HEK293 (cell line): Measurements from ENCODE around the gene LCN6.

Experiments
- CTCF ChIA-PET: fragments of 350-600 bp; formaldehyde crosslinking; extraction: SDS; loops from one replicate; lab custom pipeline; 2021; ENCODE audit warnings: antibody characterized with exemption; lab: Yijun Ruan, JAX
- POLR2A ChIA-PET: fragments of 300-600 bp; formaldehyde crosslinking; extraction: SDS; loops from one replicate; lab custom pipeline; 2020; ENCODE audit warnings: antibody characterized with exemption, inconsistent platforms; lab: Yijun Ruan, JAX
- H3K27ac ChIP-seq: fragments of 200-500 bp; sonication (Bioruptor generic); 2 replicates; pipeline ENCODE4 v1.5.1; 2014; ENCODE audit warnings: low read depth, low read length, control low read depth, inconsistent platforms; ENCODE audit errors: extremely low read depth
- H3K36me3 ChIP-seq, 2 experiments: fragments of 200-500 bp in 1 of 2; sonication (Bioruptor generic) in 1 of 2; 1 replicate in 1 of 2; 2 replicates in 1 of 2; pipeline ENCODE4 v1.5.1; 2014 to 2017; ENCODE audit warnings: inconsistent platforms in 2 of 2, low read length in 2 of 2; ENCODE audit not compliant: control insufficient read depth in 2 of 2, insufficient read depth in 1 of 2
- H3K4me1 ChIP-seq: fragments of 200-500 bp; sonication (Bioruptor generic); 2 replicates; pipeline ENCODE4 v1.5.1; 2014; ENCODE audit warnings: mild to moderate bottlenecking, low read length, inconsistent platforms; ENCODE audit not compliant: control insufficient read depth, insufficient read depth
- H3K4me3 ChIP-seq: 2 replicates; pipeline ENCODE4 v1.5.1; 2011; ENCODE audit warnings: low read depth, mild to moderate bottlenecking, control low read depth, low read length, moderate library complexity
- H3K9me3 ChIP-seq: fragments of 200-500 bp; sonication (Bioruptor generic); 2 replicates; pipeline ENCODE4 v1.5.1; 2014; ENCODE audit warnings: low read depth, low read length, inconsistent platforms; ENCODE audit not compliant: control insufficient read depth, insufficient read depth
- EGR2 ChIP-seq: fragments of 450-650 bp; formaldehyde crosslinking; IDR thresholded peaks from 2 replicates; pipeline ENCODE4 v1.5.1; 2016; ENCODE audit warnings: low read depth, missing biosample characterization, missing genetic modification characterization
- GLIS1 ChIP-seq: fragments of 450-650 bp; formaldehyde crosslinking; IDR thresholded peaks from 2 replicates; pipeline ENCODE4 v1.5.1; 2016; ENCODE audit warnings: missing biosample characterization, missing genetic modification characterization
- KLF1 ChIP-seq: fragments of 450-650 bp; formaldehyde crosslinking; IDR thresholded peaks from 2 replicates; pipeline ENCODE4 v1.5.1; 2016; ENCODE audit warnings: missing biosample characterization, missing genetic modification characterization
- KLF10 ChIP-seq: fragments of 450-650 bp; IDR thresholded peaks from 2 replicates; pipeline ENCODE4 v1.5.1; 2018; ENCODE audit warnings: missing biosample characterization, mild to moderate bottlenecking, missing genetic modification characterization
- KLF9 ChIP-seq: fragments of 450-650 bp; formaldehyde crosslinking; IDR thresholded peaks from 2 replicates; pipeline ENCODE4 v1.5.1; 2016; ENCODE audit warnings: missing biosample characterization, missing genetic modification characterization, low read depth
- MEIS1 ChIP-seq: sonication (generic); formaldehyde crosslinking; IDR thresholded peaks from 2 replicates; pipeline ENCODE4 v1.8.1; 2022; ENCODE audit warnings: missing genetic modification reagents, mild to moderate bottlenecking, borderline replicate concordance
- PRDM2 ChIP-seq: fragments of 450-650 bp; formaldehyde crosslinking; IDR thresholded peaks from 2 replicates; pipeline ENCODE4 v1.5.1; 2016; ENCODE audit warnings: missing biosample characterization, missing genetic modification characterization, borderline replicate concordance
- SP2 ChIP-seq: fragments of 450-650 bp; formaldehyde crosslinking; IDR thresholded peaks from 2 replicates; pipeline ENCODE4 v1.5.1; 2016; ENCODE audit warnings: missing biosample characterization, missing genetic modification characterization
- TRIM28 ChIP-seq: IDR thresholded peaks from 2 replicates; pipeline ENCODE4 v1.6.1; 2011; ENCODE audit warnings: low read length, control low read depth, borderline replicate concordance
- ZBTB1 ChIP-seq: fragments of 450-650 bp; formaldehyde crosslinking; IDR thresholded peaks from 2 replicates; pipeline ENCODE4 v1.5.1; 2016; ENCODE audit warnings: missing biosample characterization, missing genetic modification characterization
- ZBTB17 ChIP-seq: fragments of 450-650 bp; formaldehyde crosslinking; IDR thresholded peaks from 2 replicates; pipeline ENCODE4 v1.5.1; 2016; ENCODE audit warnings: missing biosample characterization, missing genetic modification characterization
- ZBTB21 ChIP-seq: fragments of 450-650 bp; formaldehyde crosslinking; IDR thresholded peaks from 2 replicates; pipeline ENCODE4 v1.5.1; 2017; ENCODE audit warnings: missing biosample characterization, missing genetic modification characterization
- ZFHX2 ChIP-seq: fragments of 450-650 bp; formaldehyde crosslinking; conservative IDR thresholded peaks from 2 replicates; pipeline ENCODE4 v1.5.1; 2016; ENCODE audit warnings: missing biosample characterization, missing genetic modification characterization
- ZFP3 ChIP-seq: fragments of 450-650 bp; formaldehyde crosslinking; IDR thresholded peaks from 2 replicates; pipeline ENCODE4 v1.5.1; 2016; ENCODE audit warnings: low read depth, missing biosample characterization, missing genetic modification characterization
- ZNF112 ChIP-seq: fragments of 450-650 bp; formaldehyde crosslinking; IDR thresholded peaks from 2 replicates; pipeline ENCODE4 v1.5.0; 2017; ENCODE audit warnings: missing biosample characterization, missing genetic modification characterization
- ZNF146 ChIP-seq: fragments of 450-650 bp; formaldehyde crosslinking; IDR thresholded peaks from 2 replicates; pipeline ENCODE4 v1.5.1; 2016; ENCODE audit warnings: missing biosample characterization, missing genetic modification characterization
- ZNF155 ChIP-seq: fragments of 450-650 bp; formaldehyde crosslinking; IDR thresholded peaks from 2 replicates; pipeline ENCODE4 v1.5.1; 2016; ENCODE audit warnings: missing biosample characterization, missing genetic modification characterization
- ZNF175 ChIP-seq: fragments of 450-650 bp; formaldehyde crosslinking; IDR thresholded peaks from 2 replicates; pipeline ENCODE4 v1.5.1; 2016; ENCODE audit warnings: missing biosample characterization, missing genetic modification characterization
- ZNF184 ChIP-seq: fragments of 450-650 bp; IDR thresholded peaks from 2 replicates; pipeline ENCODE4 v1.5.1; 2018; ENCODE audit warnings: missing biosample characterization, mild to moderate bottlenecking, missing genetic modification characterization
- ZNF19 ChIP-seq: fragments of 450-650 bp; formaldehyde crosslinking; IDR thresholded peaks from 2 replicates; pipeline ENCODE4; 2016; ENCODE audit warnings: missing biosample characterization, missing genetic modification characterization, low read depth
- ZNF514 ChIP-seq: fragments of 450-650 bp; formaldehyde crosslinking; IDR thresholded peaks from 2 replicates; pipeline ENCODE4 v1.5.1; 2016; ENCODE audit warnings: missing biosample characterization, missing genetic modification characterization
- ZNF571 ChIP-seq: fragments of 450-650 bp; formaldehyde crosslinking; IDR thresholded peaks from 2 replicates; pipeline ENCODE4 v1.5.0; 2017; ENCODE audit warnings: missing biosample characterization, missing genetic modification characterization
- ZNF701 ChIP-seq: fragments of 450-650 bp; formaldehyde crosslinking; IDR thresholded peaks from 2 replicates; pipeline ENCODE4 v1.5.1; 2016; ENCODE audit warnings: missing biosample characterization, missing genetic modification characterization
- TF ChIP-seq, protein P1 (sequence below): fragments of 450-650 bp; formaldehyde crosslinking; IDR thresholded peaks from 2 replicates; pipeline ENCODE4 v1.5.1; 2016; ENCODE audit warnings: missing biosample characterization, missing genetic modification characterization

The LCN6 gene

DNA sequence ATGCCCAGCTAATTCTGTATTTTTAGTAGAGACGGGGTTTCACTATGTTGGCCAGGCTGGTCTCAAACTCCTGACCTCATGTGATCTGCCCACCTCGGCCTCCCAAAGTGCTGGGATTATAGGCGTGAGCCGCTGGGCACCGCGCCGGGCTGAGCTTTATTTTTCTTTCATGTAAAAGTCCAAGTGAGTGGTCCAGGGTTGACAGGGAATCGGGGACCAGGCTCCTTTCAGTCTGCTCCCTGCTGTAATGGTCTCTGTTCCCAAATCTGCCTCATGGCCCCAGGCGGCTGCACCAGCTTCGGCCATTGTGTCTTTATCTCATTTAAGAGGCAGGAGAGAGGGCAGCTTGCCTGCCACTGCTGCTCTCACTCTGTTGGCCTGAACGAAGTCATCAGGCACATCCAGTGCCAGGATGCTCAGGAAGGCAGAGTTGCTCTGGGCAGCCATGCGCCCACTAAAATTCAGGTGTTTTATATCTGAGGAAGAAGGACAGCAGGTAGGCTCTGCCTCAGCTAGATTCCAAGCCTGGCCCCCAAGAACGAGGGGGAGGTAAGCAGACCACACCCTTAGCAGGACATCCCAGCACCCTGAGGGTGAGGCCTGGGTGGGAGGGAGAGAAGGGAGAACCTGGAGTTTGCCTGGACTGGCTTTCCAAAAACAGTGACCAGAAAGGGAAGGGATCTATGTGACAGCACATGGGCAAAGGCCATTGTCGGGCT is 46.1 kb upstream of the LCN6 start:
- H3K36me3 ChIP-seq = peaks cover 0 to 21% of the 10 kb centered on the region in 2 experiments; a peak in 1 of 3 replicates
- peaks cover 10% of the 10 kb centered on the region for H3K4me1 ChIP-seq
- no peak overlapping the region for H3K4me3 ChIP-seq
- H3K27ac ChIP-seq = no peak overlapping the region
- CTCF ChIA-PET = interaction anchor here (0.6 to 3.0 kb wide), 10 partner anchors 9 to 240 kb away, joined by 3 to 16 read pairs (median 4); partner anchors contain the start of gene AJM1
- no peaks in the 10 kb centered on the region for H3K9me3 ChIP-seq
- TF ChIP-seq ZNF184 (tag by site-specific recombination) = no peak
- TF ChIP-seq PRDM2 (tag by site-specific recombination) = no peak
- TF ChIP-seq ZNF146 (tag by site-specific recombination) = no peak
- no peak for TF ChIP-seq ZNF155 (tag by site-specific recombination)
- no peak for TF ChIP-seq ZNF112 (tag by site-specific recombination)
- TF ChIP-seq ZBTB21 (tag by site-specific recombination) = no peak
- TF ChIP-seq ZNF571 = no peak
- no peak for TF ChIP-seq ZNF701 (tag by site-specific recombination)
- no peak for TF ChIP-seq ZBTB17 (tag by site-specific recombination)
- TF ChIP-seq TRIM28 = no peak
- TF ChIP-seq GLIS1 (tag by site-specific recombination) = no peak
- no peak for TF ChIP-seq ZBTB1 (tag by site-specific recombination)
- no peak for TF ChIP-seq ZNF514
- TF ChIP-seq, all 188 proteins: peak for 0
- POLR2A ChIA-PET = interaction anchor here (0.8 to 2.6 kb wide), 5 partner anchors 12 to 240 kb away, joined by 3 to 6 read pairs (median 4); partner anchors contain the start of genes RABL6 and TRAF2

GRCh38 chr9:136793086-136793946 is 45.0 kb upstream of the LCN6 start:
- CTCF ChIA-PET = interaction anchor here (0.8 to 3.0 kb wide), 16 partner anchors 7 to 277 kb away, joined by 3 to 18 read pairs (median 6); partner anchors contain the start of genes AJM1, LCN8, RABL6 and SAPCD2
- no peak overlapping the region for H3K4me3 ChIP-seq
- TF ChIP-seq KLF9 (tag by site-specific recombination) (peak; percentile 82), ZFHX2 (tag by site-specific recombination) (peak; percentile 51; the same call in 1 of the 2 replicates), EGR2 (tag by site-specific recombination) (peak; percentile 62; the same call in 1 of the 2 replicates), ZNF175 (tag by site-specific recombination) (no peak), ZNF19 (no peak), KLF1 (tag by site-specific recombination) (peak; percentile 41), MEIS1 (CRISPR knock-in tag) (no peak), KLF10 (tag by site-specific recombination) (peak; percentile 88), ZFP3 (tag by site-specific recombination) (no peak), SP2 (tag by site-specific recombination) (peak; percentile 77)
- TF ChIP-seq, protein P1, sequence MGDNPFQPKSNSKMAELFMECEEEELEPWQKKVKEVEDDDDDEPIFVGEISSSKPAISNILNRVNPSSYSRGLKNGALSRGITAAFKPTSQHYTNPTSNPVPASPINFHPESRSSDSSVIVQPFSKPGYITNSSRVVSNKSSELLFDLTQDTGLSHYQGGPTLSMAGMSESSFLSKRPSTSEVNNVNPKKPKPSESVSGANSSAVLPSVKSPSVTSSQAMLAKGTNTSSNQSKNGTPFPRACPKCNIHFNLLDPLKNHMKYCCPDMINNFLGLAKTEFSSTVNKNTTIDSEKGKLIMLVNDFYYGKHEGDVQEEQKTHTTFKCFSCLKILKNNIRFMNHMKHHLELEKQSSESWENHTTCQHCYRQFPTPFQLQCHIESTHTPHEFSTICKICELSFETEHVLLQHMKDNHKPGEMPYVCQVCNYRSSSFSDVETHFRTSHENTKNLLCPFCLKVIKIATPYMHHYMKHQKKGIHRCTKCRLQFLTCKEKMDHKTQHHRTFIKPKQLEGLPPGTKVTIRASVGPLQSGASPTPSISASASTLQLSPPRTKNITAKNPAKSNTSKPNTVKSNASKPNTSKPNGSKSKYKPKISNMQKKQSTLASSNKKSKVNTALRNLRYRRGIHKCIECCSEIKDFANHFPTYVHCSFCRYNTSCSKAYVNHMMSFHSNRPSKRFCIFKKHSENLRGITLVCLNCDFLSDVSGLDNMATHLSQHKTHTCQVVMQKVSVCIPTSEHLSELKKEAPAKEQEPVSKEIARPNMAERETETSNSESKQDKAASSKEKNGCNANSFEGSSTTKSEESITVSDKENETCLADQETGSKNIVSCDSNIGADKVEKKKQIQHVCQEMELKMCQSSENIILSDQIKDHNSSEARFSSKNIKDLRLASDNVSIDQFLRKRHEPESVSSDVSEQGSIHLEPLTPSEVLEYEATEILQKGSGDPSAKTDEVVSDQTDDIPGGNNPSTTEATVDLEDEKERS (tag by site-specific recombination) = no peak
- H3K36me3 ChIP-seq = peaks cover 0 to 21% of the 10 kb centered on the region in 2 experiments; a peak in 1 of 3 replicates
- no peaks in the 10 kb centered on the region for H3K9me3 ChIP-seq
- H3K4me1 ChIP-seq = peaks cover 10% of the 10 kb centered on the region
- no peak overlapping the region for H3K27ac ChIP-seq
- POLR2A ChIA-PET = interaction anchor here (0.6 to 2.6 kb wide), 7 partner anchors 13 to 236 kb away, joined by 3 to 6 read pairs (median 4); partner anchors contain the start of genes RABL6 and TRAF2
